Loucy (cell line): ENCODE data around the gene VAMP1.

Experiments
- H2AFZ ChIP-seq: fragments of 200-600 bp; sonication (generic); 2 replicates; pipeline ENCODE4 v1.6.0; 2016; ENCODE audit warnings: antibody characterized with exemption, mild to moderate bottlenecking, low read length, moderate library complexity
- H3F3A ChIP-seq: fragments of 200-600 bp; 2 replicates; pipeline ENCODE4 v1.6.0; 2016; ENCODE audit warnings: antibody characterized with exemption, low read depth, mild to moderate bottlenecking
- H3K27me3 ChIP-seq: fragments of 200-600 bp; sonication (generic); 2 replicates; pipeline ENCODE4 v1.6.1; 2014; ENCODE audit warnings: low read length, mild to moderate bottlenecking; ENCODE audit not compliant: insufficient read depth, poor library complexity, severe bottlenecking
- H3K36me3 ChIP-seq: fragments of 200-600 bp; sonication (generic); 2 replicates; pipeline ENCODE4 v1.6.1; 2016; ENCODE audit warnings: low read length; ENCODE audit not compliant: insufficient read depth
- H3K4me1 ChIP-seq: fragments of 200-600 bp; sonication (generic); 2 replicates; pipeline ENCODE4 v1.5.1; 2014; ENCODE audit warnings: low read length, mild to moderate bottlenecking; ENCODE audit not compliant: insufficient read depth, poor library complexity, severe bottlenecking
- H3K4me2 ChIP-seq: fragments of 200-600 bp; sonication (generic); 2 replicates; pipeline ENCODE4 v1.6.0; 2014; ENCODE audit warnings: antibody characterized with exemption, low read length, low read depth, mild to moderate bottlenecking; ENCODE audit not compliant: poor library complexity, severe bottlenecking
- H3K4me3 ChIP-seq: fragments of 200-600 bp; sonication (generic); 2 replicates; pipeline ENCODE4 v1.5.1; 2014; ENCODE audit warnings: low read length, mild to moderate bottlenecking, mixed read lengths; ENCODE audit not compliant: poor library complexity, severe bottlenecking
- H3K79me2 ChIP-seq: fragments of 200-600 bp; sonication (generic); 2 replicates; pipeline ENCODE4 v1.6.1; 2014; ENCODE audit warnings: low read length; ENCODE audit not compliant: insufficient read depth
- H3K9ac ChIP-seq: fragments of 200-600 bp; sonication (generic); 2 replicates; pipeline ENCODE4 v1.6.0; 2014; ENCODE audit warnings: mild to moderate bottlenecking, low read depth, low read length, moderate library complexity; ENCODE audit not compliant: poor library complexity, severe bottlenecking
- H3K9me2 ChIP-seq: fragments of 200-600 bp; sonication (generic); replicated peaks from 2 replicates; pipeline ENCODE4 v1.6.1; 2016; ENCODE audit warnings: low read depth, low read length, mixed read lengths
- H3K9me3 ChIP-seq: fragments of 200-600 bp; sonication (generic); 2 replicates; pipeline ENCODE4 v1.6.1; 2014; ENCODE audit warnings: mild to moderate bottlenecking, antibody characterized with exemption, low read length, low read depth; ENCODE audit not compliant: insufficient read depth
- H4K20me1 ChIP-seq: fragments of 200-600 bp; sonication (generic); 2 replicates; pipeline ENCODE4 v1.6.0; 2014; ENCODE audit warnings: antibody characterized with exemption, low read length, mild to moderate bottlenecking; ENCODE audit not compliant: insufficient read depth, poor library complexity, severe bottlenecking
- EZH2phosphoT487 ChIP-seq: fragments of 200-600 bp; IDR thresholded peaks from 2 replicates; pipeline ENCODE4 v1.6.1; 2018; ENCODE audit warnings: antibody characterized with exemption, mild to moderate bottlenecking, moderate library complexity, borderline replicate concordance
- TF ChIP-seq, protein P1 (sequence below): fragments of 200-600 bp; sonication (generic); conservative IDR thresholded peaks from 2 replicates; pipeline ENCODE4 v1.5.1; 2014; ENCODE audit warnings: mild to moderate bottlenecking, antibody characterized with exemption, low read length

VAMP1 gene

DNA sequence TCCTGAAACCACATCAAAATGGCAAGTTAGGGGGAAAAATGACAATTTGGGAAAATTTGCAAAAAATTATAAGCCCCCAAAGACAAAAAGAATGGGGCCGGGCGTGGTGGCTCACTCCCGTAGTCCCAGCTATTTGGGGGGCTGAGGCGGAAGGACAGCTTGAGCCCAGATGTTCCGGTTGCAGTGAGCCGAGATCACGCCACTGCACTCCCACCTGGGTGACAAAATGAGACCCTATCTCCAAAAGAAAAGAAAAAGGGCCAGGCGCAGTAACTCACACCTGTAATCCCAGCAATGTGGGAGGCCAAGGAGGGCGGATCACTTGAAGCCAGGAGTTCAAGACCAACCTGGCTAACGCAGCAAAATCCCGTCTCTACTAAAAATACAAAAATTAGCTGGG is 2.0 kb upstream of the VAMP1 start:
- H3K4me2 ChIP-seq = no peak overlapping the region
- H3K79me2 ChIP-seq = peaks cover 29% of the 10 kb centered on the region
- no peak overlapping the region for H2AFZ ChIP-seq
- H3K27me3 ChIP-seq = no peaks in the 10 kb centered on the region
- H3K9ac ChIP-seq = no peak overlapping the region
- TF ChIP-seq, protein P1, sequence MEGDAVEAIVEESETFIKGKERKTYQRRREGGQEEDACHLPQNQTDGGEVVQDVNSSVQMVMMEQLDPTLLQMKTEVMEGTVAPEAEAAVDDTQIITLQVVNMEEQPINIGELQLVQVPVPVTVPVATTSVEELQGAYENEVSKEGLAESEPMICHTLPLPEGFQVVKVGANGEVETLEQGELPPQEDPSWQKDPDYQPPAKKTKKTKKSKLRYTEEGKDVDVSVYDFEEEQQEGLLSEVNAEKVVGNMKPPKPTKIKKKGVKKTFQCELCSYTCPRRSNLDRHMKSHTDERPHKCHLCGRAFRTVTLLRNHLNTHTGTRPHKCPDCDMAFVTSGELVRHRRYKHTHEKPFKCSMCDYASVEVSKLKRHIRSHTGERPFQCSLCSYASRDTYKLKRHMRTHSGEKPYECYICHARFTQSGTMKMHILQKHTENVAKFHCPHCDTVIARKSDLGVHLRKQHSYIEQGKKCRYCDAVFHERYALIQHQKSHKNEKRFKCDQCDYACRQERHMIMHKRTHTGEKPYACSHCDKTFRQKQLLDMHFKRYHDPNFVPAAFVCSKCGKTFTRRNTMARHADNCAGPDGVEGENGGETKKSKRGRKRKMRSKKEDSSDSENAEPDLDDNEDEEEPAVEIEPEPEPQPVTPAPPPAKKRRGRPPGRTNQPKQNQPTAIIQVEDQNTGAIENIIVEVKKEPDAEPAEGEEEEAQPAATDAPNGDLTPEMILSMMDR = no peak
- TF ChIP-seq EZH2phosphoT487 = no peak
- H3K4me3 ChIP-seq = no peak overlapping the region
- no peaks in the 10 kb centered on the region for H3K36me3 ChIP-seq
- peaks cover 14% of the 10 kb centered on the region for H4K20me1 ChIP-seq
- no peaks in the 10 kb centered on the region for H3K9me2 ChIP-seq
- no peaks in the 10 kb centered on the region for H3K9me3 ChIP-seq
- H3F3A ChIP-seq = peaks cover 3% of the 10 kb centered on the region; the same call in 1 of the 2 replicates
- H3K4me1 ChIP-seq = peaks cover 33% of the 10 kb centered on the region

DNA sequence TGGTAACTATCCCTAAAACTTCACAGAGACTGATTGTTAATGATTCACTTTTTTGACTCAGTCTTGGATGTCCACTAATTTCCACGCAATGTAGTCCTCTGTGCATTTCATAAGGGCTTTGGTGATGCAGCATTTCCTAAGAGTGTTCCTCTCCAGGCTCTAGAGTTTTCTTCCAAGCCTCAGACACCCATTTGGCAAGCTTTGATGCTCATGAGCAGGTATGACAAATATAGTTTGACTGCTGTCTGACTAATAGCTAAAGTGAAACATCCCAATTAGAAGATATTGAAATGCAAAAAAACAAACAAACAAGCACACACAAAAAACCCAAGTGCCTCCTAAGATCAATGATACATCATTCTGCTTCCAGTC is 1.5 kb upstream of the VAMP1 start:
- H3K79me2 ChIP-seq = peaks cover 31% of the 10 kb centered on the region

DNA sequence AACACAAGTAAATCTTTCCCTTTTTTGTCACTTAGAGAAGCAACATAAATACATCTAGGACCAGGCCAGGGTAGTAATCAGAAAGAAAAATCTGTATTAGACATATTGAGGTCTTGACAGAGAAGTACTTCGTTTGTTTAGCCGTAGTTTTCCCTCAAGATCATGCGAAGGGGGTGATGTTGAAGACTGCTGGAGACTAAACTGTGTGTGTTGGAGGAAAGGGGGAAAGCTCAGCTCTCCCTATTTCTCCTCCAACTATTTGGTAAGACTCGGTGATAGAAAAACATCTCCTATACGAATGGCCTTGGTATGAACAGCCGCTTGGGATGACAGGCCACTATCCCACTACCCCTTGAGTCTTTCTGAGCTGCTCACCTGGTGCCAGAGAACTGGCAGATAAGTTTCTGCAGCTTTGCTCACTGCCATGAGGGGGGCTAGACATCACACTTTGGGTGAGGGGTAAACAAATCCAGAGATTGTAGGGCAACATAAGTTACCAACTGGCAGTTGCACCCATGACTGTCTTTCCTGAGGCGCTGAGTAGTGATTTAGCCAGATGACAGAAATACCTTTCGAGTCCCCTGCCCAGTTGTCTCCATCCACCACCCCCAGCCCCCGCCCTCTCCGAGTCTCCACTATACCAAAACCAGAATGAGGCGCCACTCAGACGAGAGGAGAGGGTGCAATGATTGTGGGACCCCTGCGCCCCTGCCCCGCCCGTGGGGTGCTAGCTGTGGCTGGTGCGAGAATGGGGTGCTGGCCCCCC is 685 bp downstream of the VAMP1 start:
- Histone ChIP-seq H3K9ac (peak overlapping the region; percentile 93), H3K9me2 (no peaks in the 10 kb centered on the region), H2AFZ (peak overlapping the region; percentile 77), H3K36me3 (peaks cover 3% of the 10 kb centered on the region; the same call in 1 of the 2 replicates), H3K27me3 (no peaks in the 10 kb centered on the region), H3K4me1 (peaks cover 36% of the 10 kb centered on the region), H3K9me3 (no peaks in the 10 kb centered on the region), H3K4me2 (peak overlapping the region; percentile 94), H3K79me2 (peaks cover 38% of the 10 kb centered on the region), H3K4me3 (peak overlapping the region; percentile 97), H3F3A (peaks cover 3% of the 10 kb centered on the region; the same call in 1 of the 2 replicates), H4K20me1 (peaks cover 14% of the 10 kb centered on the region)
- no peak for TF ChIP-seq EZH2phosphoT487
- TF ChIP-seq, protein P1 = 0 out of 2 replicates have a peak, but pooled peaks have one; percentile 13

More for the DNA sequence above, 1.5 kb upstream of the VAMP1 start:
- Histone ChIP-seq H3K4me3 (no peak overlapping the region), H3K4me2 (no peak overlapping the region), H3K9me3 (no peaks in the 10 kb centered on the region), H3K9me2 (no peaks in the 10 kb centered on the region), H3K36me3 (no peaks in the 10 kb centered on the region), H2AFZ (no peak overlapping the region), H3K27me3 (no peaks in the 10 kb centered on the region), H3K9ac (no peak overlapping the region), H3K4me1 (peaks cover 33% of the 10 kb centered on the region), H3F3A (peaks cover 3% of the 10 kb centered on the region; the same call in 1 of the 2 replicates), H4K20me1 (peaks cover 14% of the 10 kb centered on the region)
- TF ChIP-seq, protein P1 = no peak
- no peak for TF ChIP-seq EZH2phosphoT487
